ENCODE measurements around the gene ALKBH6. TPM values are rescaled to one million over a fixed set of nuclear protein-coding genes. Genes with fewer than 3 reads are reported as not detected.
"Not testable (repeated sequence)": the region's sequence is repeated elsewhere in the genome, so short reads cannot be mapped to it uniquely, and the experiment has no call there.

Gene ALKBH6
- total RNA-seq, 1 experiment from 2014 or later, result 17.1 TPM

- no peaks in the 10 kb centered on the region for H3K9me3 ChIP-seq (replicated peaks)
Measured at GRCh38 chr19:35993923-35994598, 20.0 kb downstream of the ALKBH6 start.

GRCh38 chr19:35992907-35993765 lies 20.9 kb downstream of the ALKBH6 start:
- Histone ChIP-seq H3K27ac (no peak overlapping the region), H3K4me3 (no peak overlapping the region), H3K36me3 (peaks cover 14% of the 10 kb centered on the region), H3K4me1 (replicated peaks) (peaks cover 8% of the 10 kb centered on the region), H3K9me3 (replicated peaks) (no peaks in the 10 kb centered on the region), H3K27me3 (replicated peaks) (peaks cover under 1% of the 10 kb centered on the region)
- DNase-seq (ENCODE audit: low read depth in 1 of 2, low spot score in 2 of 2), result no peak

More at GRCh38 chr19:35993923-35994598, 20.0 kb downstream of the ALKBH6 start:
- no peak overlapping the region for H3K27ac ChIP-seq
- peaks cover 8% of the 10 kb centered on the region for H3K4me1 ChIP-seq (replicated peaks)
- no peak for DNase-seq (ENCODE audit: low read depth in 1 of 2, low spot score in 2 of 2)
- no peaks in the 10 kb centered on the region for H3K27me3 ChIP-seq (replicated peaks)
- peaks cover 23% of the 10 kb centered on the region for H3K36me3 ChIP-seq
- no peak overlapping the region for H3K4me3 ChIP-seq

- H3K9me3 ChIP-seq (replicated peaks), result no peaks in the 10 kb centered on the region
- H3K27me3 ChIP-seq (replicated peaks), result peaks cover 13% of the 10 kb centered on the region
- H3K27ac ChIP-seq, result no peak overlapping the region
- peaks cover 11% of the 10 kb centered on the region; the same call in 1 of the 2 replicates for H3K36me3 ChIP-seq
- no peak overlapping the region for H3K4me3 ChIP-seq
- peaks cover 8% of the 10 kb centered on the region for H3K4me1 ChIP-seq (replicated peaks)
- DNase-seq (ENCODE audit: low read depth in 1 of 2, low spot score in 2 of 2), result no peak
Measured at GRCh38 chr19:35991731-35992450, 22.1 kb downstream of the ALKBH6 start.

- H3K36me3 ChIP-seq, result peaks cover 3% of the 10 kb centered on the region; the same call in 1 of the 2 replicates
- peaks cover 3% of the 10 kb centered on the region for H3K4me1 ChIP-seq (replicated peaks)
- DNase-seq (ENCODE audit: low read depth in 1 of 2, low spot score in 2 of 2), result no peak
- H3K4me3 ChIP-seq, result no peak overlapping the region
- peaks cover 21% of the 10 kb centered on the region for H3K27me3 ChIP-seq (replicated peaks)
- H3K9me3 ChIP-seq (replicated peaks), result no peaks in the 10 kb centered on the region
- H3K27ac ChIP-seq, result no peak overlapping the region
Measured at GRCh38 chr19:35990771-35991730, 23.0 kb downstream of the ALKBH6 start.

GRCh38 chr19:35990156-35990555 lies 23.9 kb downstream of the ALKBH6 start:
- H3K4me3 ChIP-seq, result no peak overlapping the region
- H3K27me3 ChIP-seq (replicated peaks), result peaks cover 23% of the 10 kb centered on the region
- H3K36me3 ChIP-seq, result no peaks in the 10 kb centered on the region
- H3K4me1 ChIP-seq (replicated peaks), result no peaks in the 10 kb centered on the region
- no peak for DNase-seq (ENCODE audit: low read depth in 1 of 2, low spot score in 2 of 2)
- H3K27ac ChIP-seq, result no peak overlapping the region
- H3K9me3 ChIP-seq (replicated peaks), result no peaks in the 10 kb centered on the region

GRCh38 chr19:35988824-35989223 lies 25.2 kb downstream of the ALKBH6 start:
- no peaks in the 10 kb centered on the region for H3K4me1 ChIP-seq (replicated peaks)
- no peak overlapping the region for H3K4me3 ChIP-seq
- DNase-seq (ENCODE audit: low read depth in 1 of 2, low spot score in 2 of 2), result no peak
- no peaks in the 10 kb centered on the region for H3K9me3 ChIP-seq (replicated peaks)
- H3K27me3 ChIP-seq (replicated peaks), result peaks cover 23% of the 10 kb centered on the region
- H3K27ac ChIP-seq, result no peak overlapping the region
- H3K36me3 ChIP-seq, result no peaks in the 10 kb centered on the region

GRCh38 chr19:35987571-35987896 lies 26.5 kb downstream of the ALKBH6 start:
- H3K27me3 ChIP-seq (replicated peaks), result peaks cover 23% of the 10 kb centered on the region
- no peak overlapping the region for H3K4me3 ChIP-seq
- H3K4me1 ChIP-seq (replicated peaks), result no peaks in the 10 kb centered on the region
- H3K9me3 ChIP-seq (replicated peaks), result no peaks in the 10 kb centered on the region
- DNase-seq (ENCODE audit: low read depth in 1 of 2, low spot score in 2 of 2), result no peak
- H3K36me3 ChIP-seq, result no peaks in the 10 kb centered on the region
- no peak overlapping the region for H3K27ac ChIP-seq

- Histone ChIP-seq H3K27ac (no peak overlapping the region), H3K36me3 (no peaks in the 10 kb centered on the region), H3K4me3 (no peak overlapping the region), H3K27me3 (replicated peaks) (peaks cover 23% of the 10 kb centered on the region), H3K9me3 (replicated peaks) (no peaks in the 10 kb centered on the region), H3K4me1 (replicated peaks) (no peaks in the 10 kb centered on the region)
- DNase-seq (ENCODE audit: low read depth in 1 of 2, low spot score in 2 of 2), result no peak
Measured at GRCh38 chr19:35986664-35987570, 27.1 kb downstream of the ALKBH6 start.

- H3K4me1 ChIP-seq (replicated peaks), result no peaks in the 10 kb centered on the region
- H3K27ac ChIP-seq, result no peak overlapping the region
- H3K9me3 ChIP-seq (replicated peaks), result no peaks in the 10 kb centered on the region
- H3K36me3 ChIP-seq, result no peaks in the 10 kb centered on the region
- no peak for DNase-seq (ENCODE audit: low read depth in 1 of 2, low spot score in 2 of 2)
- no peak overlapping the region for H3K4me3 ChIP-seq
- peaks cover 23% of the 10 kb centered on the region for H3K27me3 ChIP-seq (replicated peaks)
Measured at GRCh38 chr19:35986111-35986510, 27.9 kb downstream of the ALKBH6 start.

- Histone ChIP-seq H3K4me1 (replicated peaks) (no peaks in the 10 kb centered on the region), H3K9me3 (replicated peaks) (no peaks in the 10 kb centered on the region), H3K27ac (no peak overlapping the region), H3K4me3 (no peak overlapping the region), H3K27me3 (replicated peaks) (peaks cover 23% of the 10 kb centered on the region), H3K36me3 (no peaks in the 10 kb centered on the region)
- DNase-seq (ENCODE audit: low read depth in 1 of 2, low spot score in 2 of 2), result no peak
Measured at GRCh38 chr19:35983177-35983576, 30.8 kb downstream of the ALKBH6 start.

GRCh38 chr19:35980997-35981396 lies 33.0 kb downstream of the ALKBH6 start:
- DNase-seq (ENCODE audit: low read depth in 1 of 2, low spot score in 2 of 2); H3K27ac ChIP-seq; H3K4me1 ChIP-seq (replicated peaks); H3K4me3 ChIP-seq; H3K27me3 ChIP-seq (replicated peaks); H3K36me3 ChIP-seq; H3K9me3 ChIP-seq (replicated peaks): not testable (repeated sequence)

- no peak for DNase-seq (ENCODE audit: low read depth in 1 of 2, low spot score in 2 of 2)
- Histone ChIP-seq H3K27me3 (replicated peaks) (no peaks in the 10 kb centered on the region), H3K4me3 (no peak overlapping the region), H3K27ac (no peak overlapping the region), H3K4me1 (replicated peaks) (no peaks in the 10 kb centered on the region), H3K9me3 (replicated peaks) (no peaks in the 10 kb centered on the region), H3K36me3 (no peaks in the 10 kb centered on the region)
Measured at GRCh38 chr19:35978832-35979365, 35.1 kb downstream of the ALKBH6 start.
